Measurements from ENCODE around the gene MOB3B. TPM values are rescaled to one million over a fixed set of nuclear protein-coding genes. Genes with fewer than 3 reads are reported as not detected.

The MOB3B gene
- total and polyA plus RNA-seq, 11 donors = 0.42 to 2.8 (median 1.8) TPM

- DNase-seq (no peak), ATAC-seq (no peak)
- Histone ChIP-seq H3K4me1 (peaks cover 0 to 39% (median 16%) of the 10 kb centered on the region in 12 donors), H3K36me3 (no peaks in the 10 kb centered on the region), H3K27ac (no peak overlapping the region), H3K27me3 (no peaks in the 10 kb centered on the region), H3K4me3 (no peak overlapping the region), H3K9me3 (peaks cover 0 to 4% (median 0%) of the 10 kb centered on the region in 12 donors)
- TF ChIP-seq POLR2A (IDR thresholded peaks at IDR 0.05) = no peak
- no peak for TF ChIP-seq CTCF (IDR thresholded peaks at IDR 0.05)
- intact Hi-C loops (cut with DNase I) = loop anchor here in 1 of 10 donors (5.0 kb wide), 1 partner anchor 50 kb away; no protein-coding TSS in a partner anchor
- WGBS, 4 donors = 93 to 98% (median 96%) methylated on average over 4 of the region's 4 CpGs
Observed at GRCh38 chr9:27392451-27392850, 137.2 kb downstream of the MOB3B start.

GRCh38 chr9:27391040-27391895, 138.3 kb downstream of the MOB3B start:
- Histone ChIP-seq H3K27me3 (no peaks in the 10 kb centered on the region), H3K27ac (no peak overlapping the region), H3K4me3 (no peak overlapping the region), H3K4me1 (peaks cover 0 to 38% (median 16%) of the 10 kb centered on the region in 12 donors), H3K9me3 (peaks cover 0 to 3% (median 0%) of the 10 kb centered on the region in 12 donors), H3K36me3 (no peaks in the 10 kb centered on the region)
- DNase-seq (no peak), ATAC-seq (no peak)
- intact Hi-C loops (cut with DNase I) = loop anchor here in 1 of 10 donors (5.0 kb wide), 1 partner anchor 49 kb away; no protein-coding TSS in a partner anchor
- TF ChIP-seq POLR2A (IDR thresholded peaks at IDR 0.05) (no peak), CTCF (IDR thresholded peaks at IDR 0.05) (no peak)
- 73 to 82% (median 76%) methylated on average over 9 of the region's 9 CpGs for WGBS, 4 donors

GRCh38 chr9:27388150-27388549, 141.5 kb downstream of the MOB3B start:
- no peak for TF ChIP-seq CTCF (IDR thresholded peaks at IDR 0.05)
- TF ChIP-seq POLR2A (IDR thresholded peaks at IDR 0.05) = no peak
- DNase-seq (no peak), ATAC-seq (no peak)
- intact Hi-C loops (cut with DNase I) = no loop called here
- H3K27ac ChIP-seq = no peak overlapping the region
- no peaks in the 10 kb centered on the region for H3K36me3 ChIP-seq
- H3K9me3 ChIP-seq = no peaks in the 10 kb centered on the region
- H3K4me1 ChIP-seq = peaks cover 0 to 9% (median 0%) of the 10 kb centered on the region in 12 donors
- WGBS, 4 donors = 92 to 100% (median 95%) methylated on average over 2 of the region's 2 CpGs
- H3K4me3 ChIP-seq = no peak overlapping the region
- no peaks in the 10 kb centered on the region for H3K27me3 ChIP-seq

- H3K36me3 ChIP-seq = no peaks in the 10 kb centered on the region
- intact Hi-C loops (cut with DNase I) = no loop called here
- ATAC-seq = no peak
- no peaks in the 10 kb centered on the region for H3K27me3 ChIP-seq
- TF ChIP-seq POLR2A (IDR thresholded peaks at IDR 0.05) (no peak), CTCF (IDR thresholded peaks at IDR 0.05) (no peak)
- WGBS, 4 donors = 76 to 87% (median 79%) methylated on average over 3 of the region's 3 CpGs
- H3K4me3 ChIP-seq = no peak overlapping the region
- H3K4me1 ChIP-seq = peaks cover 0 to 5% (median 0%) of the 10 kb centered on the region in 12 donors
- no peak for DNase-seq
- H3K27ac ChIP-seq = no peak overlapping the region
- H3K9me3 ChIP-seq = no peaks in the 10 kb centered on the region
Observed at GRCh38 chr9:27387722-27388121, 141.9 kb downstream of the MOB3B start.
